ENCODE data around the gene NSRP1. TPM values are rescaled to one million over a fixed set of nuclear protein-coding genes. Genes with fewer than 3 reads are reported as not detected.

Gene NSRP1
- total RNA-seq, 1 experiment from 2014 or later = 28.0 TPM

DNA sequence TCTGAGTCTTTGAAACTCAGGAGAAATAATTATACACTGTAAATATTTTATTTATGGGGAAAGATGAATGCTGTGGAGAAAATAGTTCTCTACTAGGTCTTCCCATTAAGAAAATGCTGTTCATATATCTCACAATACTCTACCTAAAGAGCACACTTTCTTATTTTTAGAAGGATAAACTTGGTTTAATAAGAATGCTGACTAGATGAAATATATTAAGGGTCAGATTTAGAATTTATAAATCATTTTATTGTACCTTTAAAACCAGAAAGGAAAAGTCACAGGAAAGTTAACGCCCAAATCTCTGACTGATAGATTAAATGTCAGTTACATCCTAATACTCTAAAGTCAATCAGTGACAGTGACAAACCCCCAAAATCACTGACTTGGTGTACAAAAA lies 70.1 kb downstream of the NSRP1 start:
- intact Hi-C loops (cut with micrococcal nuclease; ENCODE audit: unreplicated experiment) = no loop called here
- CTCF ChIA-PET = no interaction called here
- TF ChIP-seq CTCF (IDR thresholded peaks at IDR 0.05; ENCODE audit: insufficient read depth in 1 of 2, low read depth in 1 of 2, low read length in 1 of 2, severe bottlenecking in 1 of 2, unreplicated experiment in 1 of 2) = no peak

GRCh38 chr17:30187573-30187972 lies 71.0 kb downstream of the NSRP1 start:
- ChIA-PET POLR2A (no interaction called here), CTCF (no interaction called here)
- no peaks in the 10 kb centered on the region for H3K9me3 Mint-ChIP-seq (ENCODE audit: unreplicated experiment)
- no peak for DNase-seq
- H3K36me3 Mint-ChIP-seq (ENCODE audit: insufficient read depth, unreplicated experiment) = peaks cover 16% of the 10 kb centered on the region
- H3K4me3 Mint-ChIP-seq (ENCODE audit: unreplicated experiment) = no peak overlapping the region
- no TSS peak for BruUV-seq (replicated peaks)
- TF ChIP-seq CTCF (IDR thresholded peaks at IDR 0.05; ENCODE audit: insufficient read depth in 1 of 2, low read depth in 1 of 2, low read length in 1 of 2, severe bottlenecking in 1 of 2, unreplicated experiment in 1 of 2) = no peak
- no peaks in the 10 kb centered on the region for H3K27me3 ChIP-seq (replicated peaks; ENCODE audit: control insufficient read depth, insufficient read depth, low read length)
- no peaks in the 10 kb centered on the region for H3K36me3 ChIP-seq (ENCODE audit: control insufficient read depth, insufficient read depth, low read length)
- no peaks in the 10 kb centered on the region for H3K9me3 ChIP-seq
- H3K27ac Mint-ChIP-seq (ENCODE audit: unreplicated experiment) = no peak overlapping the region
- no peaks in the 10 kb centered on the region for H3K4me1 Mint-ChIP-seq (ENCODE audit: low read depth, unreplicated experiment)
- intact Hi-C loops (cut with micrococcal nuclease; ENCODE audit: unreplicated experiment) = no loop called here
- H3K27me3 Mint-ChIP-seq (ENCODE audit: insufficient read depth, unreplicated experiment) = no peaks in the 10 kb centered on the region
- H3K4me3 ChIP-seq (ENCODE audit: low read depth, low read length) = no peak overlapping the region
- no peaks in the 10 kb centered on the region for H3K4me1 ChIP-seq

More for the DNA sequence above, 70.1 kb downstream of the NSRP1 start:
- Mint-ChIP-seq H3K4me1 (ENCODE audit: low read depth, unreplicated experiment) (no peaks in the 10 kb centered on the region), H3K27me3 (ENCODE audit: insufficient read depth, unreplicated experiment) (no peaks in the 10 kb centered on the region), H3K4me3 (ENCODE audit: unreplicated experiment) (no peak overlapping the region), H3K9me3 (ENCODE audit: unreplicated experiment) (no peaks in the 10 kb centered on the region), H3K27ac (ENCODE audit: unreplicated experiment) (no peak overlapping the region), H3K36me3 (ENCODE audit: insufficient read depth, unreplicated experiment) (peaks cover 22% of the 10 kb centered on the region)
- H3K36me3 ChIP-seq (ENCODE audit: control insufficient read depth, insufficient read depth, low read length) = no peaks in the 10 kb centered on the region; the same call in 1 of the 2 replicates
- POLR2A ChIA-PET = no interaction called here
- no peak for DNase-seq
- H3K27me3 ChIP-seq (replicated peaks; ENCODE audit: control insufficient read depth, insufficient read depth, low read length) = no peaks in the 10 kb centered on the region
- no peaks in the 10 kb centered on the region for H3K9me3 ChIP-seq
- H3K4me3 ChIP-seq (ENCODE audit: low read depth, low read length) = no peak overlapping the region
- H3K4me1 ChIP-seq = no peaks in the 10 kb centered on the region
- no TSS peak for BruUV-seq (replicated peaks)

- Histone ChIP-seq H3K27me3 (replicated peaks; ENCODE audit: control insufficient read depth, insufficient read depth, low read length) (no peaks in the 10 kb centered on the region), H3K4me1 (no peaks in the 10 kb centered on the region), H3K4me3 (ENCODE audit: low read depth, low read length) (no peak overlapping the region), H3K36me3 (ENCODE audit: control insufficient read depth, insufficient read depth, low read length) (no peaks in the 10 kb centered on the region), H3K9me3 (no peaks in the 10 kb centered on the region)
- no peak overlapping the region for H3K27ac Mint-ChIP-seq (ENCODE audit: unreplicated experiment)
- no peak overlapping the region for H3K4me3 Mint-ChIP-seq (ENCODE audit: unreplicated experiment)
- intact Hi-C loops (cut with micrococcal nuclease; ENCODE audit: unreplicated experiment) = no loop called here
- no peaks in the 10 kb centered on the region for H3K27me3 Mint-ChIP-seq (ENCODE audit: insufficient read depth, unreplicated experiment)
- DNase-seq = no peak
- no peaks in the 10 kb centered on the region for H3K9me3 Mint-ChIP-seq (ENCODE audit: unreplicated experiment)
- TF ChIP-seq CTCF (IDR thresholded peaks at IDR 0.05; ENCODE audit: insufficient read depth in 1 of 2, low read depth in 1 of 2, low read length in 1 of 2, severe bottlenecking in 1 of 2, unreplicated experiment in 1 of 2) = no peak
- ChIA-PET CTCF (no interaction called here), POLR2A (no interaction called here)
- H3K4me1 Mint-ChIP-seq (ENCODE audit: low read depth, unreplicated experiment) = no peaks in the 10 kb centered on the region
- BruUV-seq (replicated peaks) = no TSS peak
- peaks cover 16% of the 10 kb centered on the region for H3K36me3 Mint-ChIP-seq (ENCODE audit: insufficient read depth, unreplicated experiment)
These were observed 71.8 kb downstream of the NSRP1 start for GRCh38 chr17:30188211-30188939.
